GM19455 (cell line): ENCODE data around the gene LYRM2.

Experiments used
- ATAC-seq: cut with Tn5 transposase; IDR thresholded peaks from one replicate; pipeline ENCODE4 v1.9.1; 2021; ENCODE audit not compliant: unreplicated experiment

LYRM2 gene, protein sequence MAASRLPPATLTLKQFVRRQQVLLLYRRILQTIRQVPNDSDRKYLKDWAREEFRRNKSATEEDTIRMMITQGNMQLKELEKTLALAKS

DNA sequence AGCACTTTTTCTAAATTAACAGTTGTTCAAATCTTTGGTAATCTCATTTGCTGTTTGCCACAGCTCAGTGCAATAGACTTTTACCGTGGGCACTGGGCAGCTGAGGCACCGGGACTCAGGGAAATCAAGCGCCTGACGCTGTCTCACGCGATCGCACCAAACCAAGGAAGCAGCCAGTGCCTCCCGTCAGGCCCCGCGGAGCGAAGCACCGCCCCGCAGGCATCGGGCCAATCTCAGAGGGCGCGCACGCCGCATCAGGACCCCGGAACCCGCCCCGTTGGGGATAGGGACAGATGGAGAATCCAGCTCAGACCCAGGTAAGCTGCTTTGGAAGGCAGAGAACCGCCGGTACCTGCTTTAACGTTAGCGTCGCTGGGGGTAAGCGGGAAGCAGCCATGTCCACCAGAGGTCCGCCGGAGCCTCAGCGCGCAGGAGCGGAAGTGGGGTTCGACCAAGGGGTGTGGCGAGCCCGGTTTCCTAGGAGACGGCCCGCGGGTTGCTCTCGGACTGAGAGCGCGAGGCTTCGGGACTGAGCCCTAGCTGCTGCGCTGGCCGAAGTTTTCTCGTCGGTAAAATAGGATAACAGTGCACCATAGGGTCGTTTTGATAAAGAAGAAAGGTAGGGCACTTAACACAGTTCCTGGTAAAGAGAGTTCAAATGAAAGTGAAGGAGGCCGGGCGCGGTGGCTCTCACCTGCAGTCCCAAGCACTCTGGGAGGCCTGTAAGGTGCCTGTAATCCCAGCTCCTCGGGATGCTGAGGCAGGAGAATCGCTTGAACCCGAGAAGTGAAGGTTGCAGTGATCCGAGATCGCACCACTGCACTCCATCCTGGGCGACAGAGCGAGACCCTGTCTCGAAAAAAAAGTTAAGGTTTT lies at the start of gene LYRM2:
TSS of gene LYRM2 (minus strand) at position 428 of the 876 bp plus-strand sequence. CDS start at position 397, 31 bp downstream.
- peak; percentile 99 for ATAC-seq

DNA sequence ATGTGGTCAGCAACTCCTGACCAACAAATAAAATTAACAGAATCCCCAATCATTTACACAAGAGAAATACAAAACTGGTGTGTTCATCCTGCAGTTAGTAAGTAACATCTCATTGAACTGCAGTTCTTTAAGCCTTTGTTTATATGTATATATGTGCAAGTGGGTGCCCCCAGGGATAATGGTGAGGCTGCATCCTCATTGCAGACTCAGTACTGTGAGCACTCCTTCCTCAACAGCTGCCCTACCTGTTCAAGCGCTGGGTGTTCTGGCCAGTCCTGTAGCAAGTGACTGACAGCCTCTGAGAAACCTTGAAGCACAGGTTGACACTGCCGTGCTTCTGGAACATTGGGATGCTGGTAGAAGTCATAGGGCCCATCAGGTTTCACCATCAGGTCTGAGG lies 49.8 kb upstream of the LYRM2 start:
- no peak for ATAC-seq

DNA sequence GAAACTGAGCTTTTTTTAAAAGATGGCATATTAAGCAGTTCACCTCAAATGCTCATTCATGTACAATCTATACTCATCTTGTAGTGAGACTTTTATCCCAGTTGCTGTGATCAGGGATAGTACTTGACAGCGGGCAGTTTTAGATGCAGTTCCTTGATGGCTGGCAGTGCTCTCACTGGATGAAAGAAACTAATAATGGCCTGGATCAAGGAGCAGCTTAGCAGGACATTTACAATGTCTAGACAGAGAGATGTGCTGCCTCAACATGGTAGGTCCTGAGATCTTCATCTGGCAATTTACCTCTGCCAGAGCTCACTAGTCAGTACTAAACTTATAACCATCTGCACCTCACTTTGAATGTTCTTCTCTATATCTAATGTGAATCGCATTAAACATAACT lies 46.8 kb upstream of the LYRM2 start:
- no peak for ATAC-seq

DNA sequence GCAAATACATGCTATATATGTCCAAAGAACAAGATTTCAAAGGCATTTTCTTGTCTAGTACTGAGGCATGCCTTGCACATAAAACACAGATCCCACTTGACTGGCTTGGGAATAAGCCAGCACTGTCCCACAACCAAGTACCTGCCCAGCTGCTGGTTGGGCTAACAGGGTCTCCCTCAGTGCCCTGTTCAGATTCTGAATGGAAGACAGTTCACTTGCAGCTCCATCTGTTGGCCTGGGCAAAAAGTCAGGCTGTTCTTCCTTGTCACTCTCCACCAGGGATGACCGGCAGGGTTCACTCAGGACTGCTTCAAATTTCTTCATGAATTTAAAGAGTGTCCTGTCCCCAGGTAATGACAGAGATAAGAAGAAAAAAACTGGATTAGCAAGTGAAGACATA lies 44.4 kb upstream of the LYRM2 start:
- ATAC-seq: no peak

DNA sequence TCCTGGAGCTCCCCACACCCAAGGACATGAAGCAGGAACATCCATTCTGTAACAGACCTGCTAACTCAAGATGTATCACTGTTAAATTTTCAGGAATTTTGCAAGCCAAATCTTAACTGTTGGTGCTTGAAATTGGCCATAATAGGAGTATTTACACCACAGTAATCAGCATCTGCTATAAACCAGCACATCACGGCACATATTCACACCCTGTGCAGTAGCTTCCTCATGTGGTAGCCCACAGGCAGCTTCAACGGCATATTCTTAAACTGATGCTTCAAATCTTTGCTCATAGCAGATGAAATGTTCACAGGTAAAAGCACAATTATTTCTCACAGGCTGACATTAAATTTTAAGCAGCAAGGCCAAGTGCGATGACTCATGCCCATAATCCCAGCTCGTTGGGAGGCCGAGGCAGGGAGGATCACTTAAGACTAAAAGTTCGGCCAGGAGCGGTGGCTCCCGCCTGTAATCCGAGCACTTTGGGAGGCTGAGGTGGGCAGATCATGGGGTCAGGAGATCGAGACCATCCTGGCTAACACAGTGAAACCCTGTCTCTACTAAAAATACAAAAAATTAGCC lies 43.5 kb upstream of the LYRM2 start:
- no peak for ATAC-seq

DNA sequence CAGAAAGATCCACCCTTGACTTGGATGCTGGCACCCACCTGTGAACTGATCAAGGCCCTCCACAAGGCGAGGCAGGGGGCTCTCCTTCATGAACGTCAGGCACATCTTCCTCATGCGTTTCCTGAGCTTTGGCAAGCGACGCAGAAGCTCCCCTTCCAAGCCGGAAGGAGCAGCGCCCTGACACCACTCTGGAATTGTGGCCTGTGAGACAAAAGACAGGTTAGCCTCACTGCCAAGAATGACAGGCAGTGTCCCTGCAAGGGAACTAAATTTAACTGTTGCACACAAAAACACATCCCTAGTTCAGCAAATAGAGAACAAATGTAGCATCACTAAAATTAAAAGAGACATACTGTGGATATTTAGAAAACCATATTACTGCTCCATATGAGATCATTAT lies 42.0 kb upstream of the LYRM2 start:
- ATAC-seq: no peak

DNA sequence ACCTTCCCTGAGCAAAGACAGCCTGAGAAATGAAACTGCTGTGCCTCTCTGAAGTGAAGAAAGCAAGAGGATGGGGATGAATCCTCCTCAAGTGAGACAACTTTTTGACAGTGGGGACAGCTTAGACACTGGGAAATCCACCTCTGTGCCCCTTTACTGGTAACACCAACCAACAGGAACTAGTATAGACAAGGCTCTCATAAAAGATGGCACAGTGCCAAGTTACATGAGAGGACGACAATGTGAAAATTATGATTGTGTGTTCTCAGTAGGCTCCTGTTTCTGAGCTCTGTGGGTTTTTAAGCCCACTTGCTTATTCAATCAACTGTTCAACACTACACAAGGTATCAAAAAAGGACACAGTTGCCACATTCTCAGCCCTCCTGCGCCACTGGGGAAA lies 41.6 kb upstream of the LYRM2 start:
- no peak for ATAC-seq

DNA sequence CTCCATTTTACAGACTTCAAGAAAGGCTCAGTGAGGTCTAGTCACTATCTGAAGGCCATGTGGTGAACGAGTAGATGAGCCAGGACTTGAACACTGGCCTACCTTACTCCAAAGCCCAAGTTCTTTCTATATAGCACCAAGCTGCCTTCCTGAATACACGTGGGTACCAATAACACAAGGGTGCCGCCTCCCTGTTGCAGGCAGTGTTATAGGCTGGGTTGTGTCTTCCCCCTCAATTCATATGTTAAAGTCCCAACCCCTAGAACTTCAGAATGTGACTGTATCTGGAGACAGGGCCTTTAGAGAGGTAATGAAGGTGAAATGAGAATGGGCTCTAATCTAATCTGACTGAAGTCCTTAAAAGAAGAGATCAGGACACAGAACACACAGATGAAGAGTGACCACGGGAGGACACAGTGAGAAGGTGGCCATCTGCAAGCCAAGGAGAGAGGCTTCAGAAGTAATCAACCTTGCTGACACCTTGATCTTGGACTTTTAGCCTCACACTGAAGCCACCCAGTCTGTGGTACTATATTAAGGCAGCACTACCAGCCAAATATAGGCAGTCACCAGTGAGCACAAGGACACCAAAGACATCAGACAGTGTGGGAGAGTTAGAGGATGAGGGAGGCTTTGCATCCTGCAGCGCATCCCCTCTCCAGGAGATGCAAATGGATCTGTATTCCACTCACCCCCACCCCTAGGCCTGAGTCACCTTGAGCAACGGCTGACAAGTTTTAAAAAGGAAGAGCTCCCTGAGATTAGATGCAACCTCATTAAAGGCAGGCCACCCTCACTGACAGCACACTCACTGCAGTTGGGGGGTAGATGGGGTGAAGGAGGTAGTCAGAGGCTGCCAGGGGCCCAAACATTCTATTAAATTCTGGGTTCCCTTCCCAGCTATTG lies 40.9 kb upstream of the LYRM2 start:
- no peak for ATAC-seq

DNA sequence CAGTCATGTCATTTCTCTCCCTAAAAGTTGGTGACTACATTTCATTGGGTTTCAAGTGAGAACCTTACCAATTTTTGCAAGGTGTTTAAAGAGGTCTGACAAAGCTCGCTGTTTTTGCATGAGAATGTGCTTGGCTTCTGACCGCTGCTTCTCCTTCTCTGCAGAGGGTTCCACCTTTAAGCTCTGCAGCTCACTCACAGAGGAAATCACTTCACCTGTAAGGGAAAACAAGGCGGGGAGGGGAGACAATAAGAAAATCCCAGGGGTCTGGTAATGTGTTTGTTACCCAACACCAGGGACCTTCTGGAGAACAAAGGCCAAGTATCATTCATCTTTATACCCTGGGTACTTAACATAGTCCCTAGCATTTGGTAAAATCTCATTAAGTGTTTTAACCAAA lies 40.0 kb upstream of the LYRM2 start:
- no peak for ATAC-seq

DNA sequence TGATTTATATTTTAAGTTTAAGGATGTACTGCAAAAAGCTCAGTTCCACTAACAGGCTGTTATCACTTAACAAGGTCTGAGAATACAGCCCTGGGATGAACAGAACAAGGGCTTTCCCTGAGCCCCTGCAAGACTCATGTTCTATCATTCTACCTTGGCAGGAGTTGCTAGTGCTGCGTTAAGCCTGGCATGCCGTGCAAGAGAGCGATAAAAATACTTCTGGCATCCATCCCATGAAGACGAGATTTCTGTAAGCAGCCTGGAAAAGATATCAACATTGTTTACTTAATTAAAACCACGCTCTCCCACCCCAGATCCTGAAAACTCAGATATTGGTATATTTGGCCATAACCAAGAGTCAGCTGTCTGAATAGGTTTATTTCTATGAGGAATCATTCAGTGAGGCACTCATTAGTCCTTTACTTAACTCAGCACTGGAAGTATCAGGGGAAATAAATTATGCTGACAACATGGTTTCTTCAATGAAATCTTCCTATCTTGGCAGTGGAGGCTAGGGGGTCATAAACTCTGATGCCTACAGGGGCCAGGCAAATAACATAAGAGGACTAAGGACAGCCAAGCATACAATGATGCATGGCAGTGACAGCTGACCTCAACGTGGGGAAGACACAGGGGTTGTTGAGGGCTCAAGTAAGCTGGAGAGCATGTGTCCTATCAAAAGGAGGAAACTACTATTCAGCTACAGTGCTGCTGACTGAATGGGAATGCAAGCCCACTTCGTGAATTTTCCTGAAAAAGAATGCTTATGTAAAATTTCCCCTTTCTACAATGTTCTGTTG lies 37.6 kb upstream of the LYRM2 start:
- ATAC-seq: no peak

DNA sequence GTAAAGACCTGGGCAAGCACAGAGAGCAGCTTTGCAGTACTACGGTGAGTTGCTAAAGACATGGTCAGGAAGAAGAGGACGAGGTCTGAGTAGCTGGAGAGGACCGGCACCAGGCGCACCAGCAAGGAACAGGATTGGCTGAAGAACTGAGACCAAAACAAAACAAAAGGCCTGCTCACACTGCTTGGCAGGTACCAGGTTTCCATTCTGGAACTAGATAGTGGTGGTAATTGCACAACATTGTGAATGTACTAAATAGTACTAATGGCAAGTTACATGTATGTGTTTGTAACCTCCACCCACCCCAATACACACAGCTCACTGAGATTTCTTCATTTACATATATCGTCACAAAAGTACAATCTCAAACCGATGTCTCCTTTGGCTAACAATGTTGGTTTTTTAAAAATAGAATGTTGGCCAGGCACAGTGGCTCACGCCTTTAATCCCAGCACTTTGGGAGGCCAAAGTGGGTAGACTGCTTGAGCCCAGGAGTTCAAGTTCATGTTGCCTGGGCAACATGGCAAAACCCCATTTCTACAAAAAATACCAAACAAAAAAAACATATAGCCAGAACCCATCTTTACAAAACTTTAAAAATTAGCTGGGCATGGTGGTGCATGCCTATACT lies 32.5 kb upstream of the LYRM2 start:
- ATAC-seq: no peak

DNA sequence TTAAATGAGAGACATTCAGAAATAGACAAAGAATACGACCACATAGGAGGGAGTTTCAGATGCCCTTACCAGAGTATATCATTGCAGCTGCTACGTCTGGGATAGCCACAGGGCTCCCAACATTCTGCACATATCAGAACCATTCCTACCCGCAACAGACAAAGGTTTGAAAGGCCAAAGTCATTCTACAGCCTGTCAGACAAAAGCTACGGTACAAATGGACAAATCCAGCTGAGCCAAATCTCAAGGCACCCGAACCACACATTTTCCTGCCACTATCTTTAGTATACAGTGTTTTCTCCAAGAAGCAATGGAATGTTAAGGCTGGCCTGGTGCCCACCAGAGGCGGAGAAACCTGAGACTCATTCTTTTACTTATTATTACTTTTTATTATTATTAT lies 30.5 kb upstream of the LYRM2 start:
- ATAC-seq: no peak

DNA sequence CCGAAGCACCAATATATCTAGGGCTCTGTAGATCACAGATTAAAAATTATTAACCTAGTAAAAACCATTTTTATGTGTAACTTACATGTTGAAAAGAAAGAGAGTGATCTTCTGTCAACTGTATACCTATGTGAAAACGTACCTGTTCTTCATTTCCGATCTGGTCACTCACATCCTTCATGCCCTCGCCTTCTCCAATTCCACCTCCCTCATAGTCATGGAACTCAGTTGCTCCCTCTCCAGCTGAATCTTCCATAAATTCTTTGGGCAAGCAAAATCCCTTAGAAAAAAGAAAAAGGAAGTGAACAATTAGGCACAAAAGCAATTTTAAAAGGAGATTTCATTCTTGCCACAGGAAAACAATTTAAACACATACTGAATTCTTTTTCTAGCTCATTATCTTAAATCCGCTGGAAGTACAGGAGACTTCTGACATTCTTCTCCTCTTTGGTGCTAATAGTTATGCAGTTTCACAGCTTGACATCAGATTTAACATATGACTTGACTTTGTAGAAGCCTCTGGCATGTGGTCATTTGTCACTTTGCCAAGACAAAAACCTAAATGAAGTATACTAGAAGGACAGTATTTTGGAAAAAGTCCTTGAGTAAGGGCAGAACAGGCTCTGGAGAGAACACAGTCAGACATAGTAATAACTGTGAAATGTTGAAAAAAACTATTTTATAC lies 29.5 kb upstream of the LYRM2 start:
- no peak for ATAC-seq

DNA sequence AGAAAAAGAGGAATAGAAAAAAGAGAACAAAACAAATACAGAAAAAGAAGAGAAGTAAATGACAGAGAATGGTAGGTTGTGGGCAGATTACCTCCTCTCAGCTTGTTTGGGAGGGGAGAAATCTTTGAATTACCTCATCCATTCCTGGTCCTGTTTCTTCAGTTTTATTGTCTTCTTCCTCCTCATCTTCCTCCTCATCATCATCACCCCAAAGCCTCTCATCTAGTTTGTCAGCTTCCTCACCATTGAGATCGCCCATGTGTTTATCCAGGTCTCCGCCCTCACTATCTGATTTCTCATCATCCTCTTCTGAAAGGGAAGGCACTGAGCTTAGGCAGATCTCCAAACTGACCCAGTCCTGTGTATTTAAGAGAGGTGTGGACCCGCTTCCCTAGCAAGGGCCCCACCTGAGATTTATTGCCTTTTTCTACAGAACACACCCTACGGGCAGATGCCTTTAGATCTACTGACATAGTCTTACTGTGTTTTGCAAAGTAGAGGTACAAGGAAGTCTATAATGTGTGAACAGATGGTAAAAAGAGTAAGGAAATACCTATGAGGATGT lies 24.2 kb upstream of the LYRM2 start:
- ATAC-seq: no peak

DNA sequence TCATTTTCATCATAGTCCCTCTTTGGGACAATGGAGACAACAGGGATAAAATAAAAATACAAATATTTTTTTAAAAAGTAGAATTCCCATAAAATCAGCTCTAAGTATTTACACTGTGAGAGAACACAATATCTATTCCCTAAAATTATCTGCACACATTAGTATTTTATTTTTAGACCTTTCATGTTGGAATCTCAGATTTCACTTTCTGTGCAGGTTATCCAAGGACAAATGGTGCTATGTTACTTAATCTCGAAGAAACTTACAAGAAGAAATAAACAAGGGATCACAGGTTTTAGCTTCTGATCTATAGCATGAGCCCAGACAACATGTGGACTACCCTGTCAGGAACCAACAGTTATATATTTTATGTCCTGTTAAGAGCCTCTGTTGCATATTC lies 23.0 kb upstream of the LYRM2 start:
- no peak for ATAC-seq

DNA sequence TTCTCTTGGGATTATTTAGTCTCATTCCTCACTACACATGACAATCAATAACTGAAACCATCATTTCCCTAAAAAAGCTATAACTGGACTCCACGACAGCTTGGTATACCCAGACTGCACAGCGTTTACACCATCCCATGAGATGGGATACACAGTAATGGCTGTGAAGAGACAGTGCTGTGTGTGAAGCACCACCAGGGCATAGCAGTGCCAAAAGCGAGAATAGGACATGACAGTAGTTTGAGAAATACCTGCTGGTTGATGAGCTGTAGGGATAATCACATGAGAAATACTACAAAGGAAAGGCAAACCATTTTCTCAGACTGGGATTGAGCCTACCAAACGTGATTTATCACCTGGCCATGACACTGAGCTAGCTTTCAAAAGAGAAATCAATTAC lies 22.4 kb upstream of the LYRM2 start:
- ATAC-seq: no peak

DNA sequence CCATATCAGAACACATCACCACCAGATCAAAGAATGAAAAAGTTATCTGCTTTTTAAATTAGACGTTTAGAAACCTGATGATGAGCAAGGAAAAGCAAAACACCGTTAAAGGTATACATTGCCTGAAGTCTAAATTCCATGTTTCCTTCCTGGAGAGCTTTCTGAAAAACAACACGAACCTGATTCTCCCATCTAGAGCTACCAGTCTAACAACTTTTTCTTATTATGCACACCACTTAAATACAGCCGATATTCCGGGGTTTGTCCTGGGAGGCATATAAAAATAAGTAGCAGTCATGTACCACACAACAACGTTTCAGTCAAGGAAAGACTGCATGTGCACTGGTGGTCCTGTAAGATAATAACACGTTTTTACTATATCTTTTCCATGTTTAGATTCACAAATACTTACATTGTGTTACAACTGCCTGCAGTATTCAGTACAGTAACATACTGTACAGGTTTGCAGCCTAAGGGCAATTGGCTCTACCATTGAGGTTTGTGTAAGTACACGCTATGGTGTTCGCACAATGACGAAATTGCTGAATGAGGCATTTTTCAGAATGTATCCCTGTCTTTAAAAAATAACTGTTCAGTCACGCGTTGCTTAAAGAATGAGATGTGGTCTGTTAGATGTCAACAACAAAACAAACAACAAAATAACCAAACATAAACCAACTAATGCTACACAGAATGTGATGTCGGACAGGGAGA lies 19.1 kb upstream of the LYRM2 start:
- ATAC-seq: no peak

DNA sequence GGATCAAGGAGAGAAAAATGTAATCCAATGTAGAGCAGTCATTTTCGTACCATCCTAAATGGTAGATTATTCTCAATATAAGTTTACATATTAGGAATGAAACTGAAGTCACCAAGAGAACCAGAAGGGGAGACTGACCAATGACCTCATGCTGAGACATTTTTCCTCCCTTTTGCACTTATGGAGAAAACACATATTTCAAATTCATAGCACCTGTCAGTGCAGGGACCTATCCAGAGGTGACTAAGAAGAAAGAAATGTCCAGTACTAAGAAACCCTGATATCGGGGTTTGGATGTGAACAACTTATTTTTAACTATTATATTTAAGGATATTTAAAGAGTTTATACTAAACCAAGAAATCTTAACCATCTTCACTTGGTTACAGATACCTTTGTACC lies 16.6 kb upstream of the LYRM2 start:
- no peak for ATAC-seq

DNA sequence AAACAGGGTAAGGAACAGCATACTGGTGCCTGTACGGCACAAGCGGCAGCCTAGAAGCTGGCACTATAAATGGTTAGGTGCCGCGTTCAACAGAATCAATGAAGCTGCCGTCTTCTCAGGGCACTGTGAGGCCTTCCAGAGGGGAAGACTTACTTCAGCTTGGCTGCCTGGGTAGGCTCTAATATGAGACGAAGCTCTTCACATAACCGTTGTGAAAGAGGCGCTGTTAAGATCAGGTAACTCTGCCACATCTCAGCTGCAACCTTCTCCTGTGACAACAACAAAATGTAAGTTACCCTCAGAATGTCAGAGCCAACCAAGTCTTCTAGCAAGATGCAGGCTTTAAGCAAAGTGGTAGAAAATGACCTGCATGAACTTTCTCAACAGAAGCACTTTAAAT lies 12.0 kb upstream of the LYRM2 start:
- no peak for ATAC-seq
